ENCODE measurements around the gene NKIRAS2.

DNA sequence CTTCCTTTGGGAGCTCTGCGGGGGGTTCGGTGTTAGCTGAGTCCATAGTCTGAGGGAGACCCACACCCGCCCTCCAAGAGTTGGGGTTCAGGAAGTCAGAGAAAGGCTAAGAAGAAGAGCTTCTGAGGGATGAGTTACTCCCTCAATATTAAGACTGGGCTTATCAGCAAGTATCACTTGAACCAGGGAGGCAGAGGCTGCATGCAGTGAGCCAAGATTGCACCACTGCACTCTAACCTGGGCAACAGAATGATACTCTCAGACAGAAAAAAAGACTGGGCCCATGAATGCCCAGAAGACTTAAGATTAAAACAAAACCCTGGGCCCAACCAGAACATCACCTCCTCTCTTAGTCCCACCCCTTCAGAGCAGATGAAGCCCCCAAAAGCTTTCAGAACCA is 6.0 kb downstream of the NKIRAS2 start:
- TF ChIP-seq POLR2A (IDR thresholded peaks at IDR 0.05), result no peak
- TF ChIP-seq, protein P1, sequence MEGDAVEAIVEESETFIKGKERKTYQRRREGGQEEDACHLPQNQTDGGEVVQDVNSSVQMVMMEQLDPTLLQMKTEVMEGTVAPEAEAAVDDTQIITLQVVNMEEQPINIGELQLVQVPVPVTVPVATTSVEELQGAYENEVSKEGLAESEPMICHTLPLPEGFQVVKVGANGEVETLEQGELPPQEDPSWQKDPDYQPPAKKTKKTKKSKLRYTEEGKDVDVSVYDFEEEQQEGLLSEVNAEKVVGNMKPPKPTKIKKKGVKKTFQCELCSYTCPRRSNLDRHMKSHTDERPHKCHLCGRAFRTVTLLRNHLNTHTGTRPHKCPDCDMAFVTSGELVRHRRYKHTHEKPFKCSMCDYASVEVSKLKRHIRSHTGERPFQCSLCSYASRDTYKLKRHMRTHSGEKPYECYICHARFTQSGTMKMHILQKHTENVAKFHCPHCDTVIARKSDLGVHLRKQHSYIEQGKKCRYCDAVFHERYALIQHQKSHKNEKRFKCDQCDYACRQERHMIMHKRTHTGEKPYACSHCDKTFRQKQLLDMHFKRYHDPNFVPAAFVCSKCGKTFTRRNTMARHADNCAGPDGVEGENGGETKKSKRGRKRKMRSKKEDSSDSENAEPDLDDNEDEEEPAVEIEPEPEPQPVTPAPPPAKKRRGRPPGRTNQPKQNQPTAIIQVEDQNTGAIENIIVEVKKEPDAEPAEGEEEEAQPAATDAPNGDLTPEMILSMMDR (IDR thresholded peaks at IDR 0.05), result no peak

All from esophagus squamous epithelium (tissue), 4 donors.